Vagina (tissue), 2 donors: ENCODE data around the gene ZNF438. TPM values are rescaled to one million over a fixed set of nuclear protein-coding genes. Genes with fewer than 3 reads are reported as not detected.

Experiments used
- DNase-seq, 2 donors: peaks; one replicate each; pipeline ENCODE4 v3.0.0-alpha.2; 2017; ENCODE audit errors: extremely low spot score in 2 of 2
- H3K27ac ChIP-seq: fragments of 200-600 bp; sonication (generic); one replicate; pipeline ENCODE4 v1.5.1; 2019
- H3K27me3 ChIP-seq: fragments of 200-600 bp; sonication (generic); one replicate; pipeline ENCODE4 v1.5.1; 2019
- H3K36me3 ChIP-seq, 2 donors: fragments of 200-600 bp; sonication (generic); one replicate each; pipeline ENCODE4 v1.5.1; 2017 to 2019
- H3K4me1 ChIP-seq: fragments of 200-600 bp; sonication (generic); one replicate; pipeline ENCODE4 v1.5.1; 2019
- H3K4me3 ChIP-seq, 2 donors: fragments of 200-600 bp; sonication (generic); 1 replicate in 1 of 2; 2 replicates in 1 of 2; pipeline ENCODE4 v1.5.1; 2016 to 2019
- H3K9me3 ChIP-seq: fragments of 200-600 bp; sonication (generic); one replicate; pipeline ENCODE4 v1.5.1; 2019
- CTCF ChIP-seq, 3 experiments: fragments of 450-650 bp in 2 of 3; fragments of 200-600 bp in 1 of 3; sonication (generic) in 1 of 3; IDR thresholded peaks; one replicate each; pipeline ENCODE4 v1.5.1; 2017 to 2019; ENCODE audit warnings: antibody characterized with exemption in 3 of 3, mild to moderate bottlenecking in 2 of 3, moderate library complexity in 2 of 3
- POLR2A ChIP-seq, 2 donors: fragments of 450-650 bp; IDR thresholded peaks; one replicate each; pipeline ENCODE4 v1.6.1; 2017; ENCODE audit warnings: antibody characterized with exemption in 2 of 2, mild to moderate bottlenecking in 2 of 2, moderate library complexity in 2 of 2
- POLR2AphosphoS5 ChIP-seq, 2 donors: sonication (generic); formaldehyde crosslinking; IDR thresholded peaks; one replicate each; pipeline ENCODE4 v1.9.0; 2017; ENCODE audit warnings: antibody characterized with exemption in 2 of 2, mild to moderate bottlenecking in 2 of 2, low read depth in 1 of 2; ENCODE audit not compliant: insufficient read depth in 1 of 2
- intact Hi-C: fragments of 100-400 bp; cut with DNase I; formaldehyde crosslinking; loops from one replicate; pipeline ENCODE4 v1.15.1; 2023
- total RNA-seq: library from RNA; depleted of rRNA; stranded (reverse); fragments of >200 nt; gene quantifications from one replicate; pipeline ENCODE4 v1.2.3, GENCODE V29; 2016

The ZNF438 gene
- total RNA-seq, 1 donor from 2014 or later: 11.8 TPM

GRCh38 chr10:30997536-30998235, 34.0 kb downstream of the ZNF438 start:
- intact Hi-C loops: no loop called here
- Histone ChIP-seq H3K4me3 (no peak overlapping the region), H3K4me1 (peaks cover 10% of the 10 kb centered on the region), H3K27ac (no peak overlapping the region), H3K9me3 (no peaks in the 10 kb centered on the region), H3K36me3 (no peaks in the 10 kb centered on the region), H3K27me3 (no peaks in the 10 kb centered on the region)
- no peak for TF ChIP-seq POLR2A (IDR thresholded peaks at IDR 0.05)
- TF ChIP-seq CTCF (IDR thresholded peaks at IDR 0.05): no peak
- TF ChIP-seq POLR2AphosphoS5 (IDR thresholded peaks at IDR 0.05; ENCODE audit: insufficient read depth in 1 of 2, low read depth in 1 of 2): no peak
- DNase-seq: no peak

- Histone ChIP-seq H3K27ac (no peak overlapping the region), H3K4me1 (peaks cover 10% of the 10 kb centered on the region)
Observed at GRCh38 chr10:30996481-30997005, 35.1 kb downstream of the ZNF438 start.

GRCh38 chr10:30995081-30995770, 36.4 kb downstream of the ZNF438 start:
- no peaks in the 10 kb centered on the region for H3K36me3 ChIP-seq
- no peaks in the 10 kb centered on the region for H3K27me3 ChIP-seq
- no peaks in the 10 kb centered on the region for H3K9me3 ChIP-seq
- intact Hi-C loops: no loop called here
- H3K4me1 ChIP-seq: peaks cover 10% of the 10 kb centered on the region
- H3K4me3 ChIP-seq: no peak overlapping the region
- H3K27ac ChIP-seq: no peak overlapping the region
- no peak for TF ChIP-seq CTCF (IDR thresholded peaks at IDR 0.05)
- TF ChIP-seq POLR2AphosphoS5 (IDR thresholded peaks at IDR 0.05; ENCODE audit: insufficient read depth in 1 of 2, low read depth in 1 of 2): no peak
- no peak for TF ChIP-seq POLR2A (IDR thresholded peaks at IDR 0.05)
- DNase-seq: no peak

More at GRCh38 chr10:30996481-30997005, 35.1 kb downstream of the ZNF438 start:
- no peak for DNase-seq
- H3K4me3 ChIP-seq: no peak overlapping the region
- TF ChIP-seq POLR2AphosphoS5 (IDR thresholded peaks at IDR 0.05; ENCODE audit: insufficient read depth in 1 of 2, low read depth in 1 of 2): no peak
- TF ChIP-seq POLR2A (IDR thresholded peaks at IDR 0.05): no peak
- no peaks in the 10 kb centered on the region for H3K9me3 ChIP-seq
- intact Hi-C loops: no loop called here
- no peaks in the 10 kb centered on the region for H3K27me3 ChIP-seq
- no peaks in the 10 kb centered on the region for H3K36me3 ChIP-seq

GRCh38 chr10:30993155-30993554, 38.5 kb downstream of the ZNF438 start:
- Histone ChIP-seq H3K4me3 (no peak overlapping the region), H3K27ac (no peak overlapping the region), H3K27me3 (no peaks in the 10 kb centered on the region), H3K4me1 (no peaks in the 10 kb centered on the region), H3K36me3 (no peaks in the 10 kb centered on the region), H3K9me3 (no peaks in the 10 kb centered on the region)
- no peak for TF ChIP-seq POLR2AphosphoS5 (IDR thresholded peaks at IDR 0.05; ENCODE audit: insufficient read depth in 1 of 2, low read depth in 1 of 2)
- TF ChIP-seq POLR2A (IDR thresholded peaks at IDR 0.05): no peak
- no peak for TF ChIP-seq CTCF (IDR thresholded peaks at IDR 0.05)
- DNase-seq: no peak
- intact Hi-C loops: no loop called here

GRCh38 chr10:30992681-30993080, 39.0 kb downstream of the ZNF438 start:
- Histone ChIP-seq H3K27me3 (no peaks in the 10 kb centered on the region), H3K36me3 (no peaks in the 10 kb centered on the region), H3K9me3 (no peaks in the 10 kb centered on the region), H3K4me3 (no peak overlapping the region), H3K27ac (no peak overlapping the region), H3K4me1 (no peaks in the 10 kb centered on the region)
- intact Hi-C loops: no loop called here
- no peak for DNase-seq
- TF ChIP-seq POLR2AphosphoS5 (IDR thresholded peaks at IDR 0.05; ENCODE audit: insufficient read depth in 1 of 2, low read depth in 1 of 2) (no peak), CTCF (IDR thresholded peaks at IDR 0.05) (no peak), POLR2A (IDR thresholded peaks at IDR 0.05) (no peak)
